ENCODE measurements around the gene NAT16.
A peak's percentile ranks its signal among the peaks of the same experiment; 100 is the strongest.

NAT16 gene

GRCh38 chr7:101180130-101180755, at the start of gene NAT16:
NAT16 (minus strand) TSS chr7:101180293; CDS start chr7:101174807, 5,486 bp downstream.
- no peak for DNase-seq

GRCh38 chr7:101226721-101227120, 46.6 kb upstream of the NAT16 start:
- DNase-seq: no peak

GRCh38 chr7:101225650-101226049, 45.6 kb upstream of the NAT16 start:
- no peak for DNase-seq

GRCh38 chr7:101223528-101223927, 43.4 kb upstream of the NAT16 start:
- no peak for DNase-seq

- DNase-seq: no peak
Observed at GRCh38 chr7:101222275-101222830, 42.3 kb upstream of the NAT16 start.

GRCh38 chr7:101220295-101220694, 40.2 kb upstream of the NAT16 start:
- DNase-seq: no peak

- DNase-seq: no peak
Observed at GRCh38 chr7:101218236-101219125, 38.4 kb upstream of the NAT16 start.

GRCh38 chr7:101217388-101218235, 37.5 kb upstream of the NAT16 start, which contains the start of the genes PLOD3 and ZNHIT1:
PLOD3 (minus strand) TSS chr7:101217581; CDS start chr7:101217274, 307 bp downstream.
ZNHIT1 (plus strand) TSS chr7:101218165; CDS start chr7:101218196, 31 bp downstream.
- peak; percentile 93 to 96 for DNase-seq

GRCh38 chr7:101216860-101217387, 36.8 kb upstream of the NAT16 start:
- DNase-seq: no peak

- peak in 1 of 2 experiments; percentile 20 for DNase-seq
Observed at GRCh38 chr7:101216001-101216859, 36.1 kb upstream of the NAT16 start.

GRCh38 chr7:101212014-101212413, 31.9 kb upstream of the NAT16 start:
- DNase-seq: no peak

- DNase-seq: no peak
Observed at GRCh38 chr7:101211501-101211900, 31.4 kb upstream of the NAT16 start.

GRCh38 chr7:101210143-101210542, 30.1 kb upstream of the NAT16 start:
- DNase-seq: no peak

GRCh38 chr7:101208794-101209193, 28.7 kb upstream of the NAT16 start:
- no peak for DNase-seq

GRCh38 chr7:101207459-101207858, 27.4 kb upstream of the NAT16 start:
- DNase-seq: no peak

GRCh38 chr7:101206665-101207042, 26.6 kb upstream of the NAT16 start:
- no peak for DNase-seq

GRCh38 chr7:101205901-101206664, 26.0 kb upstream of the NAT16 start:
- no peak for DNase-seq

GRCh38 chr7:101203740-101204738, 23.9 kb upstream of the NAT16 start:
- peak; percentile 27 to 36 for DNase-seq

GRCh38 chr7:101202603-101202918, 22.5 kb upstream of the NAT16 start:
- no peak for DNase-seq

All from activated CD4-positive, alpha-beta T cell treated with anti-CD3 and anti-CD28 coated beads, Interleukin-2, amount 50 U/mL, for 48 hours (primary cell).